Omental fat pad (tissue), 4 donors: ENCODE results near the gene PAFAH2. TPM values are rescaled to one million over a fixed set of nuclear protein-coding genes. Genes with fewer than 3 reads are reported as not detected.

Experiments
- ATAC-seq: fragments of 150-250 bp; one replicate; pipeline ENCODE4 v1.9.1; 2016; ENCODE audit warnings: mild to moderate bottlenecking, moderate library complexity; ENCODE audit not compliant: low FRiP score
- DNase-seq: peaks from one replicate; pipeline ENCODE4 v3.0.0-alpha.2; 2019; ENCODE audit warnings: low spot score
- CTCF ChIP-seq, 3 donors: fragments of 450-650 bp; IDR thresholded peaks; one replicate each; pipeline ENCODE4 v1.5.1; 2016 to 2017; ENCODE audit warnings: antibody characterized with exemption in 3 of 3, mild to moderate bottlenecking in 3 of 3, moderate library complexity in 2 of 3
- total RNA-seq, 4 donors: library from RNA; depleted of rRNA; stranded (reverse); fragments of >200 nt; gene quantifications; one replicate each; pipeline ENCODE4 v1.1.0, GENCODE V29; 2016

The PAFAH2 gene
- total RNA-seq, 4 donors from 2014 or later = 5.3 to 9.8 (median 8.2) TPM

GRCh38 chr1:25967308-25967707 is 30.6 kb downstream of the PAFAH2 start:
- no peak for TF ChIP-seq CTCF (IDR thresholded peaks at IDR 0.05)
- DNase-seq (no peak), ATAC-seq (no peak)

- ATAC-seq = no peak
These were observed 38.3 kb downstream of the PAFAH2 start for GRCh38 chr1:25959611-25960010.

GRCh38 chr1:25958465-25958864 is 39.4 kb downstream of the PAFAH2 start:
- no peak for ATAC-seq
- no peak for TF ChIP-seq CTCF (IDR thresholded peaks at IDR 0.05)
- DNase-seq = no peak

More at GRCh38 chr1:25959611-25960010, 38.3 kb downstream of the PAFAH2 start:
- no peak for TF ChIP-seq CTCF (IDR thresholded peaks at IDR 0.05)
- no peak for DNase-seq

- no peak for TF ChIP-seq CTCF (IDR thresholded peaks at IDR 0.05)
- DNase-seq (no peak), ATAC-seq (no peak)
These were observed 42.3 kb downstream of the PAFAH2 start for GRCh38 chr1:25955553-25955952.

- TF ChIP-seq CTCF (IDR thresholded peaks at IDR 0.05) = no peak
- DNase-seq (no peak), ATAC-seq (peak; percentile 90)
These were observed 43.5 kb downstream of the PAFAH2 start for GRCh38 chr1:25954282-25954938.

GRCh38 chr1:25952841-25953401 is 44.9 kb downstream of the PAFAH2 start:
- TF ChIP-seq CTCF (IDR thresholded peaks at IDR 0.05) = no peak

GRCh38 chr1:25948641-25949040 is 49.2 kb downstream of the PAFAH2 start:
- no peak for TF ChIP-seq CTCF (IDR thresholded peaks at IDR 0.05)
- no peak for ATAC-seq
- DNase-seq = no peak

More at GRCh38 chr1:25952841-25953401, 44.9 kb downstream of the PAFAH2 start:
- ATAC-seq (no peak), DNase-seq (no peak)
